Medulla oblongata (tissue), 1 donor: ENCODE data around the gene BMPER.
"Not testable (repeated sequence)": the region's sequence is repeated elsewhere in the genome, so short reads cannot be mapped to it uniquely, and the experiment has no call there.

ENCODE experiments used
- DNase-seq: peaks from one replicate; pipeline ENCODE4 v3.0.0-alpha.2; 2015; ENCODE audit errors: extremely low spot score

BMPER gene

GRCh38 chr7:34136698-34137097, 231.4 kb downstream of the BMPER start:
- no peak for DNase-seq

GRCh38 chr7:34137176-34137575, 231.8 kb downstream of the BMPER start:
- no peak for DNase-seq

- DNase-seq = no peak
Measured at GRCh38 chr7:34138483-34138882, 233.1 kb downstream of the BMPER start.

- DNase-seq = no peak
Measured at GRCh38 chr7:34139086-34139485, 233.7 kb downstream of the BMPER start.

GRCh38 chr7:34140066-34140465, 234.7 kb downstream of the BMPER start:
- no peak for DNase-seq

GRCh38 chr7:34143402-34143801, 238.1 kb downstream of the BMPER start:
- DNase-seq = no peak

GRCh38 chr7:34145603-34146002, 240.3 kb downstream of the BMPER start:
- no peak for DNase-seq

GRCh38 chr7:34153656-34154270, 248.4 kb downstream of the BMPER start:
- no peak for DNase-seq

GRCh38 chr7:34155220-34155908, 250.0 kb downstream of the BMPER start:
- no peak for DNase-seq

GRCh38 chr7:34156336-34156735, 251.0 kb downstream of the BMPER start:
- DNase-seq = no peak

GRCh38 chr7:34157137-34157536, 251.8 kb downstream of the BMPER start:
- DNase-seq = no peak

GRCh38 chr7:34158368-34159153, 253.2 kb downstream of the BMPER start:
- DNase-seq = no peak

- DNase-seq = no peak
Measured at GRCh38 chr7:34160261-34160752, 255.0 kb downstream of the BMPER start.

- DNase-seq = no peak
Measured at GRCh38 chr7:34162027-34162565, 256.8 kb downstream of the BMPER start.

- DNase-seq = no peak
Measured at GRCh38 chr7:34162677-34163076, 257.3 kb downstream of the BMPER start.

GRCh38 chr7:34163956-34164355, 258.6 kb downstream of the BMPER start:
- no peak for DNase-seq

GRCh38 chr7:34165466-34165865, 260.1 kb downstream of the BMPER start:
- DNase-seq = no peak

GRCh38 chr7:34165927-34166550, 260.7 kb downstream of the BMPER start:
- DNase-seq = peak; percentile 11

- no peak for DNase-seq
Measured at GRCh38 chr7:34168013-34168412, 262.7 kb downstream of the BMPER start.

- not testable (repeated sequence) for DNase-seq
Measured at GRCh38 chr7:34174688-34175616, 269.6 kb downstream of the BMPER start.

- DNase-seq = no peak
Measured at GRCh38 chr7:34175837-34176236, 270.5 kb downstream of the BMPER start.
